Iris pigment epithelial cell (primary cell): Measurements from ENCODE around the gene SMG7.

Source experiments
- DNase-seq: peaks from one replicate; pipeline ENCODE4 v3.0.0-alpha.2; 2011; ENCODE audit warnings: low read depth

Gene SMG7

GRCh38 chr1:183593356-183593755 lies 121.1 kb downstream of the SMG7 start:
- DNase-seq, result no peak

- DNase-seq, result no peak
Observed at GRCh38 chr1:183595537-183595936, 123.2 kb downstream of the SMG7 start.

GRCh38 chr1:183596500-183596899 lies 124.2 kb downstream of the SMG7 start:
- DNase-seq, result no peak

GRCh38 chr1:183597656-183598347 lies 125.5 kb downstream of the SMG7 start:
- no peak for DNase-seq

GRCh38 chr1:183598386-183598785 lies 126.1 kb downstream of the SMG7 start:
- DNase-seq, result no peak

- peak; percentile 96 for DNase-seq
Observed at GRCh38 chr1:183600136-183600535, 127.8 kb downstream of the SMG7 start.

- no peak for DNase-seq
Observed at GRCh38 chr1:183600634-183601033, 128.3 kb downstream of the SMG7 start.

- no peak for DNase-seq
Observed at GRCh38 chr1:183602510-183602909, 130.2 kb downstream of the SMG7 start.
